SK-N-SH treated with all-trans-retinoic acid at 6 μM for 48 hours (cell line): Measurements from ENCODE around the gene RALGPS1.
A peak's percentile ranks its signal among the peaks of the same experiment; 100 is the strongest.

ENCODE experiments used
- ATAC-seq: fragments of 200-7000 bp; cut with Tn5 transposase; 3 replicates; pipeline ENCODE4 v1.9.1; 2020; ENCODE audit warnings: mild to moderate bottlenecking, moderate library complexity
- BACH2 ChIP-seq: fragments of 250-450 bp; sonication (Bioruptor Pico); IDR thresholded peaks from 2 replicates; pipeline ENCODE4 v1.9.0; 2021; ENCODE audit warnings: mild to moderate bottlenecking, borderline replicate concordance
- CREB5 ChIP-seq: fragments of 250-450 bp; sonication (Bioruptor Pico); IDR thresholded peaks from 2 replicates; pipeline ENCODE4 v1.5.1; 2020; ENCODE audit warnings: low read depth, mild to moderate bottlenecking, moderate library complexity
- CSDC2 ChIP-seq: fragments of 250-450 bp; sonication (Bioruptor Pico); IDR thresholded peaks from 2 replicates; pipeline ENCODE4 v1.5.0; 2020; ENCODE audit warnings: mild to moderate bottlenecking, moderate library complexity
- CSRNP3 ChIP-seq: fragments of 250-450 bp; sonication (Bioruptor Pico); IDR thresholded peaks from 2 replicates; pipeline ENCODE4 v1.5.1; 2021; ENCODE audit warnings: mild to moderate bottlenecking, moderate library complexity
- ESRRG ChIP-seq: fragments of 250-450 bp; sonication (Bioruptor Pico); IDR thresholded peaks from 2 replicates; pipeline ENCODE4 v1.6.1; 2021; ENCODE audit warnings: mild to moderate bottlenecking
- GLIS3 ChIP-seq: fragments of 250-450 bp; sonication (Bioruptor Pico); IDR thresholded peaks from 2 replicates; pipeline ENCODE4 v1.5.0; 2020; ENCODE audit warnings: mild to moderate bottlenecking, moderate library complexity
- ISL1 ChIP-seq: fragments of 250-450 bp; sonication (Bioruptor Pico); IDR thresholded peaks from 2 replicates; pipeline ENCODE4 v2.1.2; 2022; ENCODE audit warnings: mild to moderate bottlenecking, moderate library complexity
- PATZ1 ChIP-seq: fragments of 250-450 bp; sonication (Bioruptor Pico); IDR thresholded peaks from 2 replicates; pipeline ENCODE4 v1.8.0; 2020; ENCODE audit warnings: mild to moderate bottlenecking, moderate library complexity, borderline replicate concordance
- POU6F1 ChIP-seq: fragments of 250-450 bp; sonication (Bioruptor Pico); IDR thresholded peaks from 2 replicates; pipeline ENCODE4 v1.8.0; 2021; ENCODE audit warnings: low read depth, mild to moderate bottlenecking, moderate library complexity, borderline replicate concordance
- PPARA ChIP-seq: fragments of 250-450 bp; sonication (Bioruptor Pico); IDR thresholded peaks from 2 replicates; pipeline ENCODE4 v1.5.0; 2020; ENCODE audit warnings: mild to moderate bottlenecking, borderline replicate concordance
- RARB ChIP-seq: fragments of 250-450 bp; sonication (Bioruptor Pico); IDR thresholded peaks from 2 replicates; pipeline ENCODE4 v1.8.0; 2021; ENCODE audit warnings: mild to moderate bottlenecking, moderate library complexity
- SNAI2 ChIP-seq: fragments of 250-450 bp; sonication (Bioruptor Pico); IDR thresholded peaks from 2 replicates; pipeline ENCODE4 v1.5.0; 2020; ENCODE audit warnings: mild to moderate bottlenecking, moderate library complexity
- TCF4 ChIP-seq: fragments of 250-450 bp; sonication (Bioruptor Pico); IDR thresholded peaks from 2 replicates; pipeline ENCODE4 v1.8.0; 2021; ENCODE audit warnings: mild to moderate bottlenecking, moderate library complexity, borderline replicate concordance
- TOX ChIP-seq: fragments of 250-450 bp; sonication (Bioruptor Pico); IDR thresholded peaks from 2 replicates; pipeline ENCODE4 v1.8.0; 2021; ENCODE audit warnings: mild to moderate bottlenecking, moderate library complexity, borderline replicate concordance
- TSHZ2 ChIP-seq: fragments of 250-450 bp; sonication (Bioruptor Pico); IDR thresholded peaks from 2 replicates; pipeline ENCODE4 v1.5.0; 2020; ENCODE audit warnings: mild to moderate bottlenecking, moderate library complexity
- ZFP3 ChIP-seq: fragments of 250-450 bp; sonication (Bioruptor Pico); IDR thresholded peaks from 2 replicates; pipeline ENCODE4 v1.5.0; 2020; ENCODE audit warnings: mild to moderate bottlenecking, moderate library complexity
- ZFP30 ChIP-seq: fragments of 450-650 bp; formaldehyde crosslinking; IDR thresholded peaks from 2 replicates; pipeline ENCODE4 v1.5.0; 2022; ENCODE audit warnings: mild to moderate bottlenecking, moderate library complexity
- ZNF565 ChIP-seq: fragments of 450-650 bp; formaldehyde crosslinking; conservative IDR thresholded peaks from 2 replicates; pipeline ENCODE4 v1.5.0; 2020; ENCODE audit warnings: low read depth, mild to moderate bottlenecking, moderate library complexity
- ZNF70 ChIP-seq: fragments of 450-650 bp; formaldehyde crosslinking; IDR thresholded peaks from 2 replicates; pipeline ENCODE4 v1.5.0; 2020; ENCODE audit warnings: mild to moderate bottlenecking, moderate library complexity

RALGPS1 gene

GRCh38 chr9:127119320-127119709, 204.7 kb downstream of the RALGPS1 start (continued):
- TF ChIP-seq TSHZ2 (CRISPR knock-in tag) (no peak), CSDC2 (CRISPR knock-in tag) (no peak), RARB (CRISPR knock-in tag) (no peak), CSRNP3 (no peak), ZFP3 (no peak), TOX (no peak)

- peak; percentile 33 for ATAC-seq
- no peak for TF ChIP-seq RARB (CRISPR knock-in tag)
- TF ChIP-seq ZNF70 (CRISPR knock-in tag), result no peak
- TF ChIP-seq SNAI2, result no peak
- TF ChIP-seq POU6F1, result no peak
- TF ChIP-seq BACH2, result no peak
- TF ChIP-seq ZNF565 (CRISPR knock-in tag), result no peak
- TF ChIP-seq ISL1 (CRISPR knock-in tag), result no peak
- no peak for TF ChIP-seq ZFP30 (CRISPR knock-in tag)
- no peak for TF ChIP-seq CREB5 (CRISPR knock-in tag)
Observed at GRCh38 chr9:127121628-127122175, 207.1 kb downstream of the RALGPS1 start.

GRCh38 chr9:127122176-127123063, 207.8 kb downstream of the RALGPS1 start, which contains the start of gene ANGPTL2:
Gene ANGPTL2 (minus strand): TSS chr9:127122635. CDS start chr9:127108731, 13,904 bp downstream.
- TF ChIP-seq GLIS3 (CRISPR knock-in tag) (no peak), ESRRG (CRISPR knock-in tag) (no peak), TCF4 (CRISPR knock-in tag) (0 out of 2 replicates have a peak, but pooled peaks have one; percentile 28)
- ATAC-seq, result peak; percentile 95

- no peak for ATAC-seq
- TF ChIP-seq POU6F1 (no peak), GLIS3 (CRISPR knock-in tag) (no peak), ZFP30 (CRISPR knock-in tag) (no peak), ESRRG (CRISPR knock-in tag) (no peak), SNAI2 (no peak), PPARA (no peak), ZNF565 (CRISPR knock-in tag) (no peak), TSHZ2 (CRISPR knock-in tag) (no peak), PATZ1 (CRISPR knock-in tag) (no peak), ZNF70 (CRISPR knock-in tag) (no peak), RARB (CRISPR knock-in tag) (no peak)
Observed at GRCh38 chr9:127123064-127123890, 208.7 kb downstream of the RALGPS1 start.
